Endodermal cell (in vitro differentiated cells): ENCODE results near the gene DAPK2. TPM values are rescaled to one million over a fixed set of nuclear protein-coding genes. Genes with fewer than 3 reads are reported as not detected.

Source experiments
- DNase-seq: peaks from one replicate; pipeline ENCODE4 v3.0.0-alpha.2; 2017
- H3K27ac ChIP-seq: 2 replicates; pipeline ENCODE4 v1.5.1; 2013; ENCODE audit warnings: mild to moderate bottlenecking, low read depth, low read length, moderate library complexity
- H3K27me3 ChIP-seq: 2 replicates; pipeline ENCODE4 v1.6.1; 2013; ENCODE audit warnings: mild to moderate bottlenecking, low read length, moderate library complexity; ENCODE audit not compliant: insufficient read depth, control insufficient read depth, poor library complexity, severe bottlenecking
- H3K36me3 ChIP-seq: 2 replicates; pipeline ENCODE4 v1.7.0; 2013; ENCODE audit warnings: mild to moderate bottlenecking, low read length, moderate library complexity; ENCODE audit not compliant: control insufficient read depth, insufficient read depth
- H3K4me1 ChIP-seq: one replicate; pipeline ENCODE4 v1.7.0; 2013; ENCODE audit warnings: low read length; ENCODE audit not compliant: control insufficient read depth, insufficient read depth
- H3K4me3 ChIP-seq: 2 replicates; pipeline ENCODE4 v1.5.1; 2013; ENCODE audit warnings: mild to moderate bottlenecking, low read length, moderate library complexity
- H3K9ac ChIP-seq: 2 replicates; pipeline ENCODE4 v1.6.1; 2013; ENCODE audit warnings: mild to moderate bottlenecking, low read length, moderate library complexity; ENCODE audit not compliant: poor library complexity, severe bottlenecking; ENCODE audit errors: extremely low read depth
- H3K9me3 ChIP-seq: 2 replicates; pipeline ENCODE4 v1.6.1; 2013; ENCODE audit warnings: mild to moderate bottlenecking, low read length, moderate library complexity; ENCODE audit not compliant: control insufficient read depth
- H3K27ac Mint-ChIP-seq: 2 replicates; pipeline ENCODE4 v1.8.0; 2020; ENCODE audit warnings: mixed read lengths
- H3K27me3 Mint-ChIP-seq: 2 replicates; pipeline ENCODE4 v1.8.0; 2021; ENCODE audit warnings: mild to moderate bottlenecking, mixed read lengths; ENCODE audit not compliant: insufficient read depth
- H3K36me3 Mint-ChIP-seq: 2 replicates; pipeline ENCODE4 v1.8.0; 2020; ENCODE audit warnings: low read depth, mixed read lengths
- H3K4me1 Mint-ChIP-seq: 2 replicates; pipeline ENCODE4 v1.8.0; 2020; ENCODE audit warnings: mixed read lengths
- H3K4me3 Mint-ChIP-seq: 2 replicates; pipeline ENCODE4 v1.8.0; 2020; ENCODE audit warnings: mild to moderate bottlenecking, moderate library complexity, mixed read lengths
- H3K9me3 Mint-ChIP-seq: 2 replicates; pipeline ENCODE4 v1.8.0; 2020; ENCODE audit warnings: mild to moderate bottlenecking, mixed read lengths
- WGBS, 2 experiments: methylation state at CpG; one replicate each; pipeline versions ENCODE4 v1.1.5 to v1.1.7; 2013; ENCODE audit warnings: missing lambda C conversion rate in 2 of 2, mixed read lengths in 1 of 2; ENCODE audit not compliant: insufficient coverage in 1 of 2, insufficient read length in 1 of 2; 5-methylcytosine and 5-hydroxymethylcytosine counted together
- total RNA-seq, 2 donors: library from RNA; stranded (reverse); fragmentation: NEBNext Ultra II Directional in 1 of 2; extraction: Animal tissue kit (Norgen Biotek cat#: 25700) in 1 of 2; gene quantifications; 2 replicates in 1 of 2; 3 replicates in 1 of 2; pipeline ENCODE4 v1.2.1, GENCODE V29; 2021
- TF ChIP-seq, protein P1 (sequence below): fragments of 200-600 bp; sonication (generic); conservative IDR thresholded peaks from 2 replicates; pipeline ENCODE4 v1.5.0; 2021; ENCODE audit warnings: antibody characterized with exemption, mild to moderate bottlenecking

DAPK2 gene
- total RNA-seq, 2 donors from 2014 or later, result 2.4 to 2.6 TPM

DNA sequence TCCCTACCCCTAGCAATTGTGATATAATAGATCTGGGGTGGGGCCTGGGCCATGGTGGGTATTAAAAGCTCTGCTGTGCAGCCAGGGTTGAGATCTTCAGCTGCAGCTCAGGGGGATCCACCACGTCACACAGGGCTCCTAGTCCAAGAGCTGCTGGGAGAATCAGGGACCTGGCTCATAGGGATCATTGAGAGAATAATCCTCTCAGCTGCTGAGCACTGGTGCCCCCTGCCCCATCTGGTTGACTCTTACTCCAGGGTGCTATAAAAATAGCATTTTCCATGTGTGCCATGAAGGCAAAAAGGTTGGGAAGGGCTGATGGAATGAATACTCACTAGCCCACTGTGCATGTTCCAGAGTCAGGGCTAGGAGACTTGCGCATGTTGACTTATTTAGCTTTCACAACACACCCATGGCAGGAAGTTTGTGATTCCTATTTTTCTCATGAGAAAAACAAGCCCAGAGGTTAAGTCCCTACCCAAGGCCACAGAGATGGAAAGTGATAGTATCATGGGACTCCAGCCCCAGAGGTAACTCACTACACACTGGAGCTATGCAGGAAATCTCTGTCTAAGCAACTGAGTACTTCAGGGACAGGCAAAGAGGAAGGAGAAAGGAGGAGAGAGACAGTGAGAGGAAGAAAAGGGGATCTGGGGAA lies 118.0 kb downstream of the DAPK2 start:
- Mint-ChIP-seq H3K4me3 (no peak overlapping the region), H3K27me3 (no peaks in the 10 kb centered on the region), H3K4me1 (no peaks in the 10 kb centered on the region), H3K36me3 (no peaks in the 10 kb centered on the region), H3K27ac (no peak overlapping the region), H3K9me3 (no peaks in the 10 kb centered on the region)
- H3K36me3 ChIP-seq, result no peaks in the 10 kb centered on the region
- no peaks in the 10 kb centered on the region for H3K4me1 ChIP-seq
- 88 to 96% methylated on average over 1 to 2 of the region's 2 CpGs for WGBS, 2 experiments
- no peak for DNase-seq
- TF ChIP-seq, protein P1, sequence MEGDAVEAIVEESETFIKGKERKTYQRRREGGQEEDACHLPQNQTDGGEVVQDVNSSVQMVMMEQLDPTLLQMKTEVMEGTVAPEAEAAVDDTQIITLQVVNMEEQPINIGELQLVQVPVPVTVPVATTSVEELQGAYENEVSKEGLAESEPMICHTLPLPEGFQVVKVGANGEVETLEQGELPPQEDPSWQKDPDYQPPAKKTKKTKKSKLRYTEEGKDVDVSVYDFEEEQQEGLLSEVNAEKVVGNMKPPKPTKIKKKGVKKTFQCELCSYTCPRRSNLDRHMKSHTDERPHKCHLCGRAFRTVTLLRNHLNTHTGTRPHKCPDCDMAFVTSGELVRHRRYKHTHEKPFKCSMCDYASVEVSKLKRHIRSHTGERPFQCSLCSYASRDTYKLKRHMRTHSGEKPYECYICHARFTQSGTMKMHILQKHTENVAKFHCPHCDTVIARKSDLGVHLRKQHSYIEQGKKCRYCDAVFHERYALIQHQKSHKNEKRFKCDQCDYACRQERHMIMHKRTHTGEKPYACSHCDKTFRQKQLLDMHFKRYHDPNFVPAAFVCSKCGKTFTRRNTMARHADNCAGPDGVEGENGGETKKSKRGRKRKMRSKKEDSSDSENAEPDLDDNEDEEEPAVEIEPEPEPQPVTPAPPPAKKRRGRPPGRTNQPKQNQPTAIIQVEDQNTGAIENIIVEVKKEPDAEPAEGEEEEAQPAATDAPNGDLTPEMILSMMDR, result no peak
- H3K4me3 ChIP-seq, result no peak overlapping the region
- no peaks in the 10 kb centered on the region for H3K9me3 ChIP-seq
- H3K9ac ChIP-seq, result no peak overlapping the region
- H3K27me3 ChIP-seq, result no peaks in the 10 kb centered on the region
- H3K27ac ChIP-seq, result no peak overlapping the region

DNA sequence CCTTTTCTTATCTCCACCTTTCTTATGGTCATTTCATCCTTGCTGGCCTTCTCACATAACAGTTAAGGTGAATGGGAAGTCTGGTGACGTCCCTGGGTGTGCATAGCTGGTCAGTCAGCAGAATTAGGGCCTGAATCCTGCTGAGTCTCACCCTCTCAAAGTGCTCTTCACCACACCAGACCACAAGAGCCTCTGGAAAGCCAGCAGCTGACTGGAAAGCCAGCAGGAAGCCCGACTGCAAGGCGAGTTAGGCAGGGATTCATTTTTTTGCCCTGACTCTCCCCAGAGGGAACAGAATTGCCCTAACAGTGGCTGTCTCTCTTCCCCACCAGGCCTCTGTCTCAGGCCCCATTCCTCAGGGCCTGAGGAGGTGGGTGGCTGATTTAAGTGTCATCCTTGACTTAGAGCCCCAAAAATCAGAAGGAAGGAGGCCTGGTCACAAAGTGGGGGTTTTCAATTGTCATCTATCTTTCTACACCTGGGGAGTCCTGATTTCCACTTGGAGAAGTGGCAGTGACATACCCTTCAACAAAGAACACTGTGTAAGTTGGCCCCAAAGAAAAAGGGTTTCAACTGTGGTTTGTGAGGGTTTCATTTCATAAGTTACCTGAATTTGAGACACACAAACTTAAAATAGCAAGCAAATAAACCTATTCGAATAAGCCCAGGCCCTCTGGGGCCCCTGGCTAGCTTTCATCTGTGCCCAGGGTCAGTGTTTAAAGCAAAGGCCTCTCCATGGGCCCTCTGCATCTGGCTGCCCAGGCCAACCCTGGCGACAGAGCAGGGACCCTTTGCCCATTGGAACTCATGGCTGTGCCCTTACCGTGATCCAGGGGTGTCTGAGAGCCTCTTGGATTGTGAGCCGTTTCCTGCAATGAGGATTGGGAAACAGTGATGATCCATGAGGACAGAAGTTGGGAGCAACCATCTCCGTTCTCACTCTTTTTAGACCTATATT lies 122.0 kb downstream of the DAPK2 start:
- DNase-seq, result no peak
- no peak overlapping the region for H3K4me3 ChIP-seq
- Mint-ChIP-seq H3K9me3 (no peaks in the 10 kb centered on the region), H3K4me1 (peaks cover 4% of the 10 kb centered on the region), H3K4me3 (no peak overlapping the region), H3K27ac (no peak overlapping the region), H3K36me3 (no peaks in the 10 kb centered on the region), H3K27me3 (no peaks in the 10 kb centered on the region)
- TF ChIP-seq, protein P1, result no peak
- H3K9me3 ChIP-seq, result no peaks in the 10 kb centered on the region
- no peaks in the 10 kb centered on the region for H3K4me1 ChIP-seq
- H3K27ac ChIP-seq, result no peak overlapping the region
- H3K27me3 ChIP-seq, result no peaks in the 10 kb centered on the region
- no peaks in the 10 kb centered on the region for H3K36me3 ChIP-seq
- 88 to 94% methylated on average over 6 to 8 of the region's 8 CpGs for WGBS, 2 experiments
- H3K9ac ChIP-seq, result no peak overlapping the region

DNA sequence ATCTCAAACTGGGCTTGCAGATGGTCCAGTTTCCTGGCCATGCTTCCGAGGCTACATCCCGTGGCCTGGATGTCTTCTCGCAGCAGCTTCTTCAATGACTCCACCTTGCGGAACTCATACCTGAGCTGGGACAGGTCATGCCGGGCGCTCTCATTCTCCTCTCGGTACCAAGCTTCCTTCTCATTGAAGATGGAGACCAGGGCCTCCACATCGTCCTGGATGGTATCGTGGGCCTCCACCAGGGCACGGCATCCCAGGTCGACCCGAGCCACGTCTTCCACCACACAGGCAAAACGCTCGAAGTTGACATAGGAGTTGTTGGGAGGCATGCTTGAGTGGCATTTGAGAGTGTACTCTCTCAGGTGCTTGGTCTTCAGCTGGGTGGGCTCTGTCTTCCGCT lies 123.4 kb downstream of the DAPK2 start:
- H3K9me3 ChIP-seq, result no peaks in the 10 kb centered on the region
- Mint-ChIP-seq H3K4me3 (no peak overlapping the region), H3K9me3 (no peaks in the 10 kb centered on the region), H3K27ac (no peak overlapping the region), H3K4me1 (peaks cover 9% of the 10 kb centered on the region), H3K36me3 (no peaks in the 10 kb centered on the region), H3K27me3 (no peaks in the 10 kb centered on the region)
- 89 to 97% methylated on average over 11 to 16 of the region's 16 CpGs for WGBS, 2 experiments
- H3K27ac ChIP-seq, result no peak overlapping the region
- no peaks in the 10 kb centered on the region for H3K27me3 ChIP-seq
- H3K9ac ChIP-seq, result no peak overlapping the region
- H3K4me3 ChIP-seq, result no peak overlapping the region
- no peaks in the 10 kb centered on the region for H3K36me3 ChIP-seq
- DNase-seq, result no peak
- H3K4me1 ChIP-seq, result no peaks in the 10 kb centered on the region
- TF ChIP-seq, protein P1, result no peak
